ENCODE data around the gene FILIP1L.

Gene FILIP1L

GRCh38 chr3:100005665-100006393 is 108.5 kb downstream of the FILIP1L start:
- DNase-seq: no peak

- DNase-seq: no peak
Observed at GRCh38 chr3:100004931-100005330, 109.4 kb downstream of the FILIP1L start.

GRCh38 chr3:100003609-100004503 is 110.4 kb downstream of the FILIP1L start:
- DNase-seq: no peak

GRCh38 chr3:100002599-100003350 is 111.5 kb downstream of the FILIP1L start:
- DNase-seq: no peak

GRCh38 chr3:100001526-100002270 is 112.6 kb downstream of the FILIP1L start:
- peak; percentile 10 for DNase-seq

GRCh38 chr3:100001083-100001482 is 113.2 kb downstream of the FILIP1L start:
- DNase-seq: no peak

- DNase-seq: no peak
Observed at GRCh38 chr3:99999536-99999935, 114.8 kb downstream of the FILIP1L start.

- DNase-seq: no peak
Observed at GRCh38 chr3:99997293-99997692, 117.0 kb downstream of the FILIP1L start.

GRCh38 chr3:99990179-99990578 is 124.1 kb downstream of the FILIP1L start:
- peak; percentile 22 for DNase-seq

- no peak for DNase-seq
Observed at GRCh38 chr3:99984668-99985067, 129.6 kb downstream of the FILIP1L start.

GRCh38 chr3:99984139-99984538 is 130.2 kb downstream of the FILIP1L start:
- no peak for DNase-seq

GRCh38 chr3:99982650-99983049 is 131.7 kb downstream of the FILIP1L start:
- no peak for DNase-seq

- no peak for DNase-seq
Observed at GRCh38 chr3:99981138-99981537, 133.2 kb downstream of the FILIP1L start.

- no peak for DNase-seq
Observed at GRCh38 chr3:99980606-99981005, 133.7 kb downstream of the FILIP1L start.

- no peak for DNase-seq
Observed at GRCh38 chr3:99978221-99978620, 136.1 kb downstream of the FILIP1L start.

- no peak for DNase-seq
Observed at GRCh38 chr3:99976584-99976983, 137.7 kb downstream of the FILIP1L start.

GRCh38 chr3:99974989-99975388 is 139.3 kb downstream of the FILIP1L start:
- no peak for DNase-seq

GRCh38 chr3:99972380-99973104 is 141.8 kb downstream of the FILIP1L start:
- DNase-seq: no peak

- DNase-seq: no peak
Observed at GRCh38 chr3:99971761-99972160, 142.5 kb downstream of the FILIP1L start.

- DNase-seq: no peak
Observed at GRCh38 chr3:99970198-99970597, 144.1 kb downstream of the FILIP1L start.

- DNase-seq: no peak
Observed at GRCh38 chr3:99969136-99969535, 145.2 kb downstream of the FILIP1L start.

GRCh38 chr3:99967796-99968195 is 146.5 kb downstream of the FILIP1L start:
- DNase-seq: no peak

Data from NCI-H345 (cell line).